GM18858 (cell line): Measurements from ENCODE around the gene CNTRL.
"Not testable (repeated sequence)": the region's sequence is repeated elsewhere in the genome, so short reads cannot be mapped to it uniquely, and the experiment has no call there.

Source experiments
- ATAC-seq: cut with Tn5 transposase; IDR thresholded peaks from one replicate; pipeline ENCODE4 v1.9.1; 2021; ENCODE audit not compliant: unreplicated experiment

The CNTRL gene, protein sequence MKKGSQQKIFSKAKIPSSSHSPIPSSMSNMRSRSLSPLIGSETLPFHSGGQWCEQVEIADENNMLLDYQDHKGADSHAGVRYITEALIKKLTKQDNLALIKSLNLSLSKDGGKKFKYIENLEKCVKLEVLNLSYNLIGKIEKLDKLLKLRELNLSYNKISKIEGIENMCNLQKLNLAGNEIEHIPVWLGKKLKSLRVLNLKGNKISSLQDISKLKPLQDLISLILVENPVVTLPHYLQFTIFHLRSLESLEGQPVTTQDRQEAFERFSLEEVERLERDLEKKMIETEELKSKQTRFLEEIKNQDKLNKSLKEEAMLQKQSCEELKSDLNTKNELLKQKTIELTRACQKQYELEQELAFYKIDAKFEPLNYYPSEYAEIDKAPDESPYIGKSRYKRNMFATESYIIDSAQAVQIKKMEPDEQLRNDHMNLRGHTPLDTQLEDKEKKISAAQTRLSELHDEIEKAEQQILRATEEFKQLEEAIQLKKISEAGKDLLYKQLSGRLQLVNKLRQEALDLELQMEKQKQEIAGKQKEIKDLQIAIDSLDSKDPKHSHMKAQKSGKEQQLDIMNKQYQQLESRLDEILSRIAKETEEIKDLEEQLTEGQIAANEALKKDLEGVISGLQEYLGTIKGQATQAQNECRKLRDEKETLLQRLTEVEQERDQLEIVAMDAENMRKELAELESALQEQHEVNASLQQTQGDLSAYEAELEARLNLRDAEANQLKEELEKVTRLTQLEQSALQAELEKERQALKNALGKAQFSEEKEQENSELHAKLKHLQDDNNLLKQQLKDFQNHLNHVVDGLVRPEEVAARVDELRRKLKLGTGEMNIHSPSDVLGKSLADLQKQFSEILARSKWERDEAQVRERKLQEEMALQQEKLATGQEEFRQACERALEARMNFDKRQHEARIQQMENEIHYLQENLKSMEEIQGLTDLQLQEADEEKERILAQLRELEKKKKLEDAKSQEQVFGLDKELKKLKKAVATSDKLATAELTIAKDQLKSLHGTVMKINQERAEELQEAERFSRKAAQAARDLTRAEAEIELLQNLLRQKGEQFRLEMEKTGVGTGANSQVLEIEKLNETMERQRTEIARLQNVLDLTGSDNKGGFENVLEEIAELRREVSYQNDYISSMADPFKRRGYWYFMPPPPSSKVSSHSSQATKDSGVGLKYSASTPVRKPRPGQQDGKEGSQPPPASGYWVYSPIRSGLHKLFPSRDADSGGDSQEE (N-terminal part only)

DNA sequence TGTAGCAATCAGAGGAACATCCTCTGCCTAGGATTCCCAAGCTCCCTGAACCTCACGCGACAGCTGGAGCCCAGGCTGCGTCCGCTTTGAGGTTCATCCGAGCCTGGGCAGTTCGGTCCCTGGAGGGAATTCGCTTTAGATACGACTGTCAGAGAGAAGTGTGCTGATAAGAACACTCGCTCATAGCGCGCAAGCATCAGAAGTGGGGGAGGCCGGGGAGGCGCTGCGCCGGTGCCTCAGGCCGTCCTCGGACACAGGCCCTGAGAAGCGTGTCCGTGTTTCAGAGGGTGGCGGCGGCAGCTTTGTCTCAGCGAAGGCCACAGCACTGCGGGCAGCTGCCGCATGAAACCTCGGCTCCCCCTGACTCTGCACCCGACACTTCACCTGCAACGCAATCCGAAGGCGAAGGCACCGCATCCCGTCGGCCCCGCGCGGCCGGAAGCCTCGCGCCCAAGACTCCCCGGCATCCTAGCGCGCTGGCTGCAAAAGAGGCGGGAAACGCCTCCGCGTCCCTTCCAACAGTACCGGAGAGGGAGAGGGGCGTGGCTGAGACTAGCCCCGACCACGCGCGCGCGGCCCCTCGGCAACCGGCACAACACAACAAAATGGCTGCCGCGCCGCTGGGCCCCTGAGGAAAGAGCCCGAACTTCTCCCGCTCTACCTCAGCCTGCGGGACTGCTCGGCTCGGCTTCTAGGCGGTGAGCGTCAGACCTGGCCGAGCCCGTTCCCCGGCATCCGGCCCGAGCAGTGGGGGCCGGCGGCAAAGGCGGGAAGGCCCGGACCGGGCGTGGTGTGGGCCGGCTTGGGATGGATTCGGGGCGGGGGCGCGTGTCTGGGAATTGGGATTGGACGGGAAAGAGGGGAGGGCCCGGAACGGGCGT lies at the start of gene CNTRL:
Gene CNTRL, plus strand, starts transcription at position 586 of the 881 bp plus-strand sequence. CDS start 13,372 bp downstream, outside the sequence.
- ATAC-seq = peak; percentile 42

DNA sequence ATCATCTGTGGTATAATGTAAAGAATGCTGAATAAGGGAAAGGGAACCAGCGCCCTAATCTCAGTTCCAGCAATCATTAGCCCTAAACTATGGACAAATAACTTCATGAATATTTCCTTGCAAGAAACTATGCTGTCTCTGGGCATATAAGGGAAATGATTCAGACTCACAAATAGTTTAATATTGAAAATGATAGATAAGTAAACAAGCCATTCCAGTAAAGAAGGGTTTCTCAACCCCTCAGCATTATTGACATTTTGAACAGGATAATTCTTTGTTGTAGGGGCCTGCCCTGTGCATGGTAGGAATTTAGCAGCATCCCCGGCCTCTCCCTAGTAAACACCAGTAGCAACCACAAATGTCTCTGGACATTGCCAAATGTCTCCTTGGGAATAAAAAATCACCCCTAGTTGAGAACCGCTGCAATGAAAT lies 48.5 kb upstream of the CNTRL start:
- ATAC-seq = no peak

DNA sequence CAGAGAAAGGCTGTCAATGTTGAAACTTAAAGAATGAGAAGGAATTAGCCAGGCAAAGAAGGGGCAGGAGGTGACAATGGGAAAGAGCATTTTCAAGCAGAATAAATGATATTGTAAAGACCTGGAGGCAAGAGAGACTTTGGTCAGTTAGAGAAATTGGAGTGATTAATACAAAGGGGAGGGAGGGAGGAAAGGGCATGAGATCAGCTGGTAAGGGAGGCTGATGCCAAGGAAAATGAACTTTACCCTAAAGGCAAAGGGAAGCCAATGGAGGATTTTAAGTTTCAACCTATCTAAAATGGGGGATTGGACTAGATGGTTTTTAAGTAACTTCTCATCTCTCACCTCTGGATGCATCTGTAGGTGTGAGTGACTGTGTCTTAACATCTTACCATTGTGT lies 48.0 kb upstream of the CNTRL start:
- no peak for ATAC-seq

DNA sequence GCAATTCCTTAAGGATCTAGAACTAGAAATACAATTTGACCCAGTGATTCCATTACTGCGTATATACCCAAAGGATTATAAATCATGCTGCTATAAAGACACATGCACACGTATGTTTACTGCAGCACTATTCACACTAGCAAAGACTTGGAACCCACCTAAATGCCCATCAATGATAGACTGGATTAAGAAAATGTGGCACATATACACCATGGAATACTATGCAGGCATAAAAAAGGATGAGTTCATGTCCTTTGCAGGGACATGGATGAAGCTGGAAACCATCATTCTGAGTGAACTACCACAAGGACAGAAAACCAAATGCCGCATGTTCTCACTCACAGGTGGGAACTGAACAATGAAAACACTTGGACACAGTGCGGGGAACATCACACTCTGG lies 46.5 kb upstream of the CNTRL start:
- not testable (repeated sequence) for ATAC-seq

DNA sequence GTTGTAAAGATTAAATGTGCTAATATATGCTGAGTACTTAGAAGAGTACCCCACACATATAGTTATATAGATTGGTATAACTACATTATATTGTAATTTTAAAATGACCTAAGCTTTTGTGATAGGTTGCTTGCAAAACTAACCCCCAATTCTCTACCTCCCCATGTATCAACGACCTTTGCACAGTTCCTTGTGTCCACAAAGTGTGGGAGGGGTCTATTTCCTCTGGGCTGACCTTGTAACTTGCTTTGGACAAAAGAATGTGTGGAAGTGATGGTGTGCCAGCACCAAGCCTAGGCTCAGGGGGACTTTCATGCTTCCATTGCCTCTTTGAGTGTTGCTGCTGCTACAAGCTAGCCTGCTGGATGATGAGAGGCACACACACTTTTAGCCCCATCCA lies 45.3 kb upstream of the CNTRL start:
- ATAC-seq = no peak

DNA sequence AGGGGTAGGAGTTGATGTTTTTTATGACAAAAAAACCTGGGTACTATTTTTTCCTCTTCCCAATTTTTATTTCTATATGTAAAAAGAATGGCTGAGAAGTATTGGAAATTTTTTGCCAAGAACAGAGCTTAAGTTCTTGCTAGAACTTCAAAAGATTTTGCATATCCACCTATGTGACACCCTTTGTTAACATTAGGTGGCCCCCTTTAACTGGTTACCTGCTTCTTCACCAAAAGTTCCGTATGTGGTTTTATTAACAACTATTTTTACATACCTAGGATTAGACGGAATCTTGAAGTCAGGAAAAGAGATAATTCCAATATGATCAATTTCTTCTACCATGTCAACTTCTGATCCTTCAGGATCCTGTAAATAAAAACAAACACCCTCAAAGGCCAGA lies 40.2 kb upstream of the CNTRL start:
- no peak for ATAC-seq

DNA sequence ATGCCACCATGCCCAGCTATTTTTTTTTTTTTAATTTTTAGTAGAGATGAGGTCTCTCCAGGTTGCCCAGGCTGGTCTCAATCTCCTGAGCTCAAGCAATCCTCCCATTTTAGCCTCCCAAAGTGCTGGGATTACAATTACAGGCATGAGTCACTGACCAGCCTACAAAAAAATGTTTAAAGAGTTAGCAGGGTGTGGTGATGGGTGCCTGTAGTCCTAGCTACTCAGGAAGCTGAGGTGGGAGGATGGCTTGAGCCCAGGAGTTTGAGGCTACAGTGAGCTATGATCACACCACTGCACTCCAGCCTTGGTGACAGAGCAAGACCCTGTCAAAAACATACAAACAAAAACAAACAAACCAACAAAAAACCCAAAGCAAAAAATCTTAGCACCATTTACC lies 39.0 kb upstream of the CNTRL start:
- ATAC-seq = not testable (repeated sequence)

DNA sequence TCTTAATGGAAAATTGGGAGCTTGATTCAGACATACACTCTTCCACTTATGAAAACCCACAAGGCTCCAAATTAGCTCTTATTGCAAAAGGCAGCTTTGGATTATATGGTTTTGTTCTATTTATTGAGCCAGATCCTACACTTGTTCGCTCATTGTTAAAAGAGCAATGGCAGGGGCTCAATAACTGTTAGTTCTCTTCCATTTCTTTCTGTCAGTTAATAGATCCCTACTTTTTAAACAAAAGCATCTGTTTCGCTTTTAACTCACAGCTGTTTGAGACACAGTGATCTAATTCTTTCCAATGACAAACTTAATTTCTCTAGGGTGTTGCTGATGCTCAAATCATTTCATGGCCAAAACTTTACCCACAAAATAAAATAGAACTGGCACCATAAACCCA lies 36.4 kb upstream of the CNTRL start:
- no peak for ATAC-seq

DNA sequence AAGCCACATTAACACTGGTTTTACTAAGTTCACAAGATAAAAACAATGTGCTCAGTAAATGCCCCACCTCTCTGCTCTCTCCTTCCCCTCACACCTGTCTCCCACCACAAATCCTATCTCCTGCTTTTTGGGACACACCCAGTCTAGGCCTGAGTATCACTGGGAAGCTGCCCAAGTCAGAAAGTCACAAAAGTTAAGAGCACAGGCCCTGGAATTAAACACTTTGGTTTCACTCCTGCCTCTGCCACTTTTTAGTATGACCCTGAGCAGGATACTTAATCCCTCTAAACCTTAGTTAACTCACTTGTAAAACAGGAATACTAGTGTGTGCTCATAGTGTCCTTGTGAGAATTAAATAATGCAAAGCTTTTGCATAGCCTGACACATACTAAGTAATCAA lies 36.0 kb upstream of the CNTRL start:
- ATAC-seq = no peak

DNA sequence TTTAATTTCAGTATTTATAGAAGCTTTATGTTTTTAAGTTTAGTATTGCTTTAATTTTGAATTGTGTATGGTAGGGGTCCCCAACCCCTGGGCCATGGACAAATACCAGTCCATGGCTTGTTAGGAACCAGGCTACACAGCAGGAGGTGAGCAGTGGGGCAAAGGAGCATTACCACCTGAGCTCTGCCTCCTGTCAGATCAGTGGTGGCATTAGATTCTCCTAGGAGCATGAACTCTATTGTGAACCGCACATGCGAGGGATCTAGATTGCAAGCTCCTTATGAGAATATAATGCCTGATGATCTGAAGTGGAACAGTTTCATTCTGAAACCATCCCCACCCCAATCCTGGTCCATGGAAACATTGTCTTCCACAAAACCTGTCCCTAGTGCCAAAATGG lies 26.6 kb upstream of the CNTRL start:
- ATAC-seq = no peak

DNA sequence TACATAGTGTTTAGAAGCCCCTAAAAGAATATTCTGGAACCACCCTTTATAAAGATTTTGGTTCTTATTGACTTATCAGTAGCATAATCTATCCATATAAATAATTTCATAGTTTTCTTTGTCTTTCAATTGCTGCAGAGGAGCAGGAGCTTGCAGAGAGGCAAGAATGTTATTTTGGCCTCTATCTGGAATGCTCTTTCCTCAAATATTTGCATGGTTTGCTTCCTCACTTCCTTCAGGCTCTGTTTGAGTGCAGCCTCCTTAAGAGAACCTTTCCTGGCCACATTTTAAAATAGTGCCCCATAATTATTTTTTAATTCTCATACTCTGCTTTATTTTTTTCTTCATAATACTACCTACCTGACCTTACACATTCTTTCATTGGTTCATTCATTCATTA lies 26.1 kb upstream of the CNTRL start:
- ATAC-seq = no peak

DNA sequence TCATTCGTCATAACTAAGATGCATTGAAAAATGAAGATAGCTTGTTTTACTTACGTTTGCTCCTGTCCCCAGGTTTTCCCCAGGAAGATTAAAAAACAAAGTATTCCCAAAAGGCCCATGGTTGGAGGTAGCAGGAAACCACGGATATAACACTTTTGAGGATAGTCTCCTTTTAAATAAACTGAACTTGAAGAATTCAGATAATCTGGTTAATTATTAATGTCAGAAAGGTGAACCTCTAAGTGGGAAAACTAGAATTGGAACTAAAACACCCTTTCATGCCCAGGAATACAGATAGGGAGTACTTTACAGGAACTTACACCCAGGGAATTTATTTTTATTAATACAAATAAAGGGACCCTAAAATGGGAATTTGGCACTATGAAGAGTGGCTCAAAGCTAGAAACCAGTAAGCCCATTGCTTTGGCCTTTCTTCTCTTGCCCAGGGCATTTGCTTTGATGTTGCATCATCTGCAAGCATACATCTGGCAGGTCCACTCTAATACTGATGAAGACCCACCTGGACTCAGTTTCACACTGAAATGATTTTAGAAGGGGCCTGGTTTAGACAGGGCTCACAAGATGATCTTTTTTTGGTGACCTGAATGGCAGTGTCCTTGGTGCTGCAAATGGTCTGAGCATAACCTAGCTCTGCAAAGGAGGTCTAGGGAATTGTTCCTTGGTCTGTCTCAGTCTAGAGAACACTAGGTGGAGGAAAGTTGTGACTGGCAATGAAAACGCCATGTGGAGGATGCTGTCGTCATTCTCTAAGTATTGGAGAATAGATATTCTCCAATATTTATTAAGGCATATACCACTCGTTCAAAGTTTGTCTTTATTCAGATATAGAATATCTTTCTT lies 24.4 kb upstream of the CNTRL start, which contains the start of gene C5:
Gene C5, minus strand, starts transcription at position 148 of the 861 bp plus-strand sequence. Its CDS starts 29 bp downstream, at position 119.
- ATAC-seq = no peak

DNA sequence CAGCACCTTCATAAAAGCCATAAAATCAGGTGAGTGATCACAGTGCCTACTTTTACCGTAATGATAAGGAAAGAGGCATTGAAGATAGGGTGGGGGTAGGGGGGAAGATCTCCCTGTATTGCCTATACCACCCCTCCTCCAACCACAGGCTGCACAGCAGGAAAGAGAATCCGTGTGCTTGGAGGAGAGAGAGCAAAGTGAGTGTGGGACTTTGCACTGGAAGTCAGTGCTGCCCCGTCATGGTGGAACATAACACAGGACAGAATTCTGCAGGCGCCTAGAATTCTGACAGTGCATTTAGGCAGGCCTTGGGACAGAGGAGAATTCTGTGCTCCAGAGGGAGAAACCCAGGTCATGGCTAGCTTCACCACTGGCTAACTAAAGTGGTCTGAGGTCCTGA lies 21.2 kb upstream of the CNTRL start:
- ATAC-seq = no peak

DNA sequence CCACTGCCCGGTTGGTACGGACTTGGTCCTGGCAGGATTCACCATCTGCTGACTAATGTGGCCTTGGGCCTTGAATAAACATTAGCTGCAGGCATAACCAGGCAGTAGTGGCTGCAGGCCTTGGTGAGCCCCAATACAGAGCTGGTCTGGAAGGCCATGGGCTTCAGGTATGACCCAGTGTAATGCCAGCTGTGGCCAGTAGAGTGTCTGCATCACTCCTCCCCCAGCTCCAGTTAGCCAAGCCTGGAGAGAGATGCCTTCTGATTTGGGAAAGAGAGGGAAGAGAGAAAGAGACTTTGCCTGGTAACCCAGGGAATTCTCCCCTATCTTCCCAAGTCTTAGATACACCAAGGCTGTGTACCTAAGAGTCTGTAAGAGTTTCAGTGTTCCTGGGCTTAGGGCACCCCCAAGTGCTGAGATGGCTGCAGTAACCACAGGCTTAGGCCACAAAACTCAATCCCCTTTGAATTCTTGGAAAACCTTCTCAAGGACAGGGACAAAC lies 19.1 kb upstream of the CNTRL start:
- ATAC-seq = no peak

DNA sequence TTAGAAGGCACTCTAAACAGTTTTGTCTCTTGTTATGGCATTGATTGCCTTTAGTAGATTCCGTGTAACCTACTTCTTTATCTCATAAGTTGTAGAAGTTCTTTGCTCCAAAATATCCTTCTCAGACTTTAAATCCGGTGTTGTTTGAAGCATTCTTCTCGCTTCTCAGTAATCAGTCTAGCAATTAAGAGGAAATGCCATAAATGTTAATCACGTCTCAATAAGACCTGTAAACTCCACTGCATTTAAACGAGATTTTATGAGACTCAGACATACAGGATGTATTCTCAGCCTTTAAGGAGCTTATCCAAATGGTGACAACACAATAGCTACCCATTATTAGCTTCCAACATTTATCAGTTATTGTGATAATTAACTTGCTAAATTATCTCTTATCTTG lies 16.9 kb upstream of the CNTRL start:
- ATAC-seq = no peak

DNA sequence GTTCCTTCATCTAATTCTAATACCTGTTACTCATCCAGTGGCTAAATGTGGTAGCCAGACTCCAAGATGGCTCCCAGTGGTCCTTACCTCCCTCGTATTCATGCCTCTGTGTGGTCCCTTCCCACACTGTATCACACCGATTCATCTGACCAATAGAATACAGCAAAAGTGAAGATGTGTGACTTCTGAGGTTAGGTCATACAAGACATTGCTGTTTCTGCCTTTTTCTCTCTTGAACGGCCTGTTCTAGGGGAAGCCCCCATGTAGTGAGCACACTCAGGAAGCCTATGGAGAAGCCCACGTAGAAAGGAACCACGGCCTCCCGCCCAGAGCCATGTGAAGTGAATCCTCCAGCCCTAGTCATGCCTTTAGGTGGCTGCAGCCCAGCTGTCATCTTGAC lies 15.2 kb upstream of the CNTRL start:
- ATAC-seq = no peak

DNA sequence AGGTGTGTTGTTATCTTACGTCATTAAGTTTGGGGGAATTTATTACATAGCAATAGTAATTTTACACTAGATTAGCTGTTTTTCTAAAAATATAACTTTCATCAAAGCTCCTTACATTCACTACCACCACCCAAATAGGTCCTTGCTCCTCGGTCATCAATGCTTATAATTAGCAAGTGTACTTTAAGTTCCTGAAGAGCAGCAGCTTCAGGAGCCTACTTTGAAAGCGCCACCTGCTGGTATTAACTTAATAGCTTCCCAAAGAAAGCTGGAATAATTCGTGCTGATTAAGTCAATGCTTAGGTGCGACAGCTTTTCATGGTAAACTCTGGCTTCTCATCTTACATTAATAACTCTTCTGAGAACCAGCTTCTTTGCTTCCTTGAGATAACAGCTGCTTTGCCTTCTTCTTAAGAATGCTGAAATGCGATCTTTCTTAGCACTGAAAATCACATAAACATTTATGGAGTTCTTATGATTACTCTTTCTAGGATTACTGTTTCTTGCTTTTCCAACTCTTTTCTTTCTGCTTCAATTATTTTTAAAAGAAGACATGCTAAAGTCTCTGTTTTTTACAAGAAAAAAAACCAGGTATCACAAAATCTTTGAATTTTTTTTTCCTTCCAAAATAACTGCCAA lies 14.6 kb upstream of the CNTRL start:
- no peak for ATAC-seq

DNA sequence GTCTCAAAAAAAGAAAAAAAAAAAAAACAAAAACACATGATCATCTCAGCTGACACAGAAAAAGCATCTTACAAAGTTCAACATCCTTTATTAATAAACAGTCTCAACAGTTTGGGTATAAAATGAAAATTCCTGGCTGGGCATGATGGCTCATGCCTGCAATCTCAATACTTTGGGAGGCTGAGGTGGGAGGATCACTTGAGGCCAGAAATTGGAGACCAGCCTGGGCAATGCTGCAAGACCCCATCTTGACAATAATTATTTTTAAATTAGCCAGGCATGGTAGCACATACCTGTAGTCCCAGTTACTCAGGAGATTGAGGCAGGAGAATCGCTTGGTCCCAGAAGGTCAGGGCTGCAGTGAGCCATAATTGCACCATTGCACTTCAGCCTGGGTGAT lies 7.9 kb upstream of the CNTRL start:
- no peak for ATAC-seq

DNA sequence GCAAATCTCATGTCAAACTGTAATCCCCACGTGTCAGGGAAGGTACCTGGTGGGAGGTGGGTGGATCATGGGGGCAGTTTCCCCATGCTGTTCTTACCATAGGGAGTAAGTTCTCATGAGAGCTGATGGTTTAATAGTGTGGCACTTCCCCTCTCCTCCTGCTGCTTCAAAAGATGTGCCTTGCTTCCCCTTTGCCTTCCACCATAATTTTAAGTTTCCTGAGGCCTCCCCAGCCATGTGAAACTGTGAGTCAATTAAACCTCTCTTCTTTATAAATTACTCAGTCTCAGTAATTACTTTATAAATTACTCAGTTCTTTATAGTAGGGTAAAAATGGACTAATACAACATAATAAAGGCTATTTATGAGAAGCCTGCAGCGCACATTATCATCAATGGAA lies 7.1 kb upstream of the CNTRL start:
- ATAC-seq = no peak
